ENCODE results near the gene ASAP2.

GRCh38 chr2:9310798-9311197, 104.2 kb downstream of the ASAP2 start:
- TF ChIP-seq CTCF (optimal IDR thresholded peaks at IDR 0.05 in 1 of 3, IDR thresholded peaks at IDR 0.05 in 1 of 3, conservative IDR thresholded peaks at IDR 0.05 in 1 of 3; ENCODE audit: extremely low read depth in 1 of 3, insufficient read depth in 2 of 3, low read length in 3 of 3) (no peak), EZH2 (IDR thresholded peaks at IDR 0.05; ENCODE audit: low read length) (no peak)
